GM19463 (cell line): ENCODE data around the gene KLHL29.

Experiments
- ATAC-seq: cut with Tn5 transposase; IDR thresholded peaks from one replicate; pipeline ENCODE4 v1.9.1; 2021; ENCODE audit warnings: mild to moderate bottlenecking, moderate library complexity; ENCODE audit not compliant: unreplicated experiment

The KLHL29 gene

DNA sequence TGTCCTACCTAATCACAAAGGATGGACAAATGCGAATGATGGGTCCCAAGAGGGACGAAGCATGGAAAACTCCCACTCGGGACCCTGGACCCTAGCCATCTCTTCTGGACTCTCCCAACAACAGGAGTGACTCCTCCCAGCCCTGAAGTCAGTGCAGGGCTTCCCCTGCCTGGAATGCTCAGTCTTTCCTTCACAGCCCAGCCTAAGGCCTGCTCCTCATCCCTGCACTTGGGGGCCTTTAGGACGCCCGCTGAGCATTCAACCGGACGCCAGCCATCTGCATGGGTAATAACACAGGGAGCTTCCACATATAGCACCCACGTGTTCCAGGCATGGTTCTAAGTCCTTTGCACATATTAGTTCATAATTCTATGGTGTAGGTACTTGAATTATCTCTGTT is 237.5 kb downstream of the KLHL29 start:
- no peak for ATAC-seq

DNA sequence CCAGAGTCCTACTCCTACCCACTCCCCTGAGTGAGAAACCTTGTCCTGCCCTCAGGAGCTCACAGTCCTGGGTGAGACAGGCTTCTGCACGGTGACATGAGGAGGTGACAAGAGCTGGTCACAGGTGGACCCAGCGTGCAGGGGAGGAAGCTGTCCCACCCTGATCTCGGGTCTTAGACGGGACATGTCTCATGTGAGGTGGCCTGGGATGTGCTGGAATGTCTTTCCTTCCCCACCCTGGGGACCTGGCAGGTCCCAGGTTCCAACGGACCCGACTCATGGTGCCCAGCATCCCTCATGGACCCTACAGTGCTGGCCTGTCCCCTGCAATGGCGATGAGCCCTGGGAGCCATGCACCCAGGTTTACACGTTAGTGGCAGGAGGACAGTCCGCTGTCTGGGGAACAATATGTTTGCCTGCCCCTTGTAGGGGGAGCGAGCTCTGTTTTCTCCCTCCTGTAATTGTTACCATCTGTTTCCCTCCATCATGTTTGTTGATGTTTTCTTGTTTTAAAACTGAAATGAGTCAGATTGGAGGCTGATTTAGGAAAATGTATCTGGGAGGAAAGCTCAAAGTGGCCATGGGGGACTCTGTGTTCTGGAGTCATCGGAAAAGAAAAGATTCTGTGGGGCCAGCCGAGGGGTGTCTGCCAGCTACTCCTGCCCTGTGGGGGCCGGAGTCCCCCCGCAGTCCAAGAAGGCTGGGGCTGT is 238.1 kb downstream of the KLHL29 start:
- ATAC-seq: no peak

DNA sequence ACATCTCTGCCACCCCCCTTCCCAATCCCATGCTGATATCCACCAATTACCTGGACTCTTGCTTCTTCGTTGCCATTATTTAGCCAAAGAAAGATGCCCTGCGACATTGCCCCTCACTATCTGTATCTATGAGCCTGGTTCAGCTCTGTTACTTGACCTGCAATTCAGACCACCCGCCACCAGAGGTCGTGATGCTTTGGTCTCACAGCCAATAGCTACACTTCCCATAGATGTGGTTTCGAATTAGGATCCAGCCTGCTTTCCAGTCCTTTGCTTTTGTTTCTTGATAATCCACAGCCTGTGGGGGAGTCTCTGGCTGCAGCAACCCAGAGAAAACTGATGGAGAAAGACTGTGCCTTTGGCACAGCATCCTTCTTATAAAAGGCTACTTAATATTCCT is 239.4 kb downstream of the KLHL29 start:
- ATAC-seq: no peak

DNA sequence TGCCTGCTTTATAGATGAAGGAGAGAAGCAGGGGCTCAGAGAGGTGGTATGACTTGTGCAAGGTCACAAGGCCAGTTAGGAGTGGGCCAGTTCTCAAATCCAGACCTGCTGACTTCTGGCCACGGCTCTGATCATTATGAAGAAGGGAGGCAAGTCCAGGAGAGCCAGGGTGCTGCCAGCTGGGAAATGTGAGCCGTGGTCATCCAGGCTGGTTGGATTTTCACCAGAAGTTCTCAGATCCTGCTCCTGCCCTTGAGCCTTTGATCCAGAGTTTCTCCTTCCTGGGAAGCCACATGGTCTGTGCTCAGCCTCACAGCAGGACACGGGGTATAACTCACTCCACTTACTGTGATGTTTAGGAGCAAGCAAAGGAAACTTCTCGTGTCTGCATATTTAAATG is 239.9 kb downstream of the KLHL29 start:
- ATAC-seq: no peak

DNA sequence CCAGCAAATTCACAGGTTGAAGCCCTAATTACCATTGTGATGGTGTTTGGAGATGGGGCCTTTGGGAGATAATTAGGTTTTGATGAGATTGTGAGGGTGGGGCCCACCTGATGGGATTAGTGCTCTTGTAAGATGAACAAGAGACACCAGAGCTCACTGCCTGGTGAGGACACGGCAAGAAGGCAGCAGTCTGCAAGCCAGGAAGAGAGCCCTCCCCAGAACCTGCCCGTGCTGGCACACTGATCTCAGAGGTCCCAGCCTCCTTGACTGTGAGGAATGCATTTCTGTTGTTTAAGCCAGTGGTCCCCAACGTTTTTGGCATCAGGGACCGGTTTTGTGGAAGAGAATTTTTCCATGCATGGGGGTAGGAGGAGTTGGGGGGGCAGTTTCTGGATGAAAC is 240.7 kb downstream of the KLHL29 start:
- no peak for ATAC-seq

DNA sequence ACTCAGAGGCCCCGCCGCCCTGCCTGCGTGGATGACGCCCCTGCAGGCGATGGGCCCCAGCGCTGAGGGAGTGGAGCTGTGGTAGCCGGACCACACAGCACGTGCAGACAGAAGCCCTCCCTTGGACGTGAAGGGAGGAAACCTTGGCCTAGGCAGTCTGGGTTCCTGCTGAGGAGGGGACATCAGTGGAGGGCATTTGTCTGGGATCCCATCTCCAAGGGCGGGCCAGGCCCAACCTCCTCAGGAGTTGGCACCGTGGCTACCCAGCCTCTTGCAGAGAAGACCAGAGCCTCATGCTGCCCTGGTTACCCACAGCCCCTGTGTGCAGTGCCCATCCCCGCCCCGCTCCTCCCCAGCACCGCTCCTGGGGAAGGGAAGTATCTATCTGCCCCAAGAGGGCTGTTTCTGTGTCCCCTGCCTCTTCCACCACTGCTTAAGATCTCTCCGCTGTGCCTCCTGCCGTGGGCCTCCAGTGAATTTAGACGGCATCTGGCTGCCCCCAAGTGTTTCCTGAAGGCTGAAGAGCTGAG is 241.8 kb downstream of the KLHL29 start:
- no peak for ATAC-seq

DNA sequence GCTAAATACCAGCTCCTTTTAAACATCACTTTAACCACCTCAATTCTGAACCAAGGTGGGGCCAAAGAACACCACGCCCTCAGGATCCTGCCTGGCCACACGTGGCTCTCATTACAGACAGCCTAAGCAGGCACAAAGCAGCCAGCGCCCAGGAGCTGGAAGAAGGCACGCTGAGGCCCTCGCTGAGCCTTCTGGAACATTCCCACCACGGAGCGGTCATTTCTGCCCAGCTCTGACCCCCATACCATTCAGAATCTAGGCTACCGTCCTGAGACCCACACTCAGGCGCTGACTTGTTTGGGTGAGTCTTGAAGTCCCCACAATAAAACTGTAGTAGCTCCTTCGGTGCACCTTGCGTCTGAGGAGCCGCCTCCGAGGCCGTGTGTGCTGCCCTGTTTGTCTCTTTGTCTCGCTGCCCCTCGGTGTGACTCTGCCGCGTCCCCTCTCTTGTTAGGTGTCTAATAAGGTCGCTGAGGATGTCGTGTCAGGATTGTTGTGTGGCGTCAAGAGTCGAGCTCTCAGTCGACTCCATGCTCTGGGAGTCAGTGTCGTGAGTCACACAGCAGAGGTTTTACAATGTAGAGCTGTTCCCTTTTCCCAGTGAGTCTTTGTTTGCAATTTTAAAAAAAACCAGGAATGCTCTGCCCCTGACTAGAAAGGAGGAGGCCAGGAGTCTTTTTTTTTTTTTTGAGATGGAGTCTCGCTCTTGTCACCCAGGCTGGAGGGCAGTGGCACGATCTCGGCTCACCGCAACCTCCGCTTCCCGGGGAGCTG is 242.4 kb downstream of the KLHL29 start:
- ATAC-seq: no peak

DNA sequence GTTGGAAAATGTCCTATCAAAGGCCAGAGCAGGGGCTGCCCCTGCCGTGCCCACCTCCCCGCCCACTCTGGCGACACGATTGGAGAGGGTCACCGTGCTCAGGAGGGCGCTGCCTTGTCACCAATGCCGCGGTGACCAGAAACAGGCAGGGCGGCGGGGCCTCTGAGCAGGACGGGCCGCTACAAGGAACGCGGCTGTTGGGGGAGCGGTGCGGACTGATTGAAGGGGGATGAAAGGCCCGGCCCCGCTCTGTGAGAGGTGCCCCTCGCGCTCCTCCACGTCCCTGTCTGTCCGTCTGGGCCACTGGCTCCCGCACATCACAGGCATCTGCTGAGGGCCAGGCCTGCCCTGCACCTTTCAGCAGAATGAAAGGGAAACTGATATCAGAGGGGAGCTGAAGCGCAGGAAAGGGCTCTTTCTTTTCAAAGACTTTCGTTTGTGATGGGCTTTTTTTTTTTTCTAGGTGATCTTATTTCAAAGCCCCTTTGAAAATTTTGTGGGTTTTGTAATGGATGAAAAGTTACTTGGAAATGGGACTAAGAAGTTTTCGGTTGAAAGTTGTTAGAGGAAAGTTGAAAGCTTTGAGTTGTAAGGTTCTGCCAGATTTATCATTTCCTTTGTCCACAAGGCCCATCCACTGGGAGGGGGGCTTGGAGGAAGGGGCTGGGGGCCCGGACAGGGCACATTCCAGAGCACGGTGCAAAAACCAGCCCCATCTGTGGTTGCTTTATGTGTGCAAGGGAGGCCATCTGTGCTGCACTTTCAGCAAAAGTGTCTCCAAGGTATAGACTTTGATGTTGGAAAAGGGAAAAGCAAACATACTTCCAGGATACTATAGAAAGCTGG is 244.2 kb downstream of the KLHL29 start:
- ATAC-seq: no peak

DNA sequence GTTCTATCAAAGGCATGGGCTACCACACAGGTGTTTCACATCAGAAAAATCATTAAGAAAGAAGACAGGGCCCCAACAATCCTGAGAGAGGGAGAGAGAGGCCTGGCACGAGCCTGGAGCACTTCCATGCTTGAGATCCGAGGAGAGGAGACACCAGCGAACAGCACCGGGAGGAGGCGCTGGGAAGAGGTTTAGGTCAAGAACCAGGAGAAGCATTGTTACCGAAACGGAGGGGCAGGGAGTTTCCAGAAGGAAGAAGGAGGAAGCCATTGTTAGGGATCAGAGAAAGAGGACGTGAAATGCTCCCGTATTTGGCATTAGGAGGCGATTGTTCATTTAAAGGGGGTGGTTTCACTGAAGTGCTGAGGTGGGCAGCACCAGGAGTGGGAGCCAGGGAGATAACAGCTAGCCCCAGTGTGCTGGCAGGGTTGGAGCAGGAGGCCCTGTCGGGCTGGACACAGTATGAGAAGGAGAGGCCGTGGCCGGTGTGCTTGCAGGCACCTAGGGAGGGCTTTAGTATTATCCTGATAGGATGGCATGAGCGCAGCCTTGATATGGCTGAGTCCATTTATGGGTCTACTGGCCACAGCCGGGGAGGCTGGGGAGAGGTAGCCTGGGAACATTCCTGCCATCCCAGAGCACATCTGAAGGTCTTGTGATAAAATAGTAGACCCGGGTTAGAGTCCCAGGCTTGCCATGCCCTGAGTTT is 244.9 kb downstream of the KLHL29 start:
- ATAC-seq: no peak

DNA sequence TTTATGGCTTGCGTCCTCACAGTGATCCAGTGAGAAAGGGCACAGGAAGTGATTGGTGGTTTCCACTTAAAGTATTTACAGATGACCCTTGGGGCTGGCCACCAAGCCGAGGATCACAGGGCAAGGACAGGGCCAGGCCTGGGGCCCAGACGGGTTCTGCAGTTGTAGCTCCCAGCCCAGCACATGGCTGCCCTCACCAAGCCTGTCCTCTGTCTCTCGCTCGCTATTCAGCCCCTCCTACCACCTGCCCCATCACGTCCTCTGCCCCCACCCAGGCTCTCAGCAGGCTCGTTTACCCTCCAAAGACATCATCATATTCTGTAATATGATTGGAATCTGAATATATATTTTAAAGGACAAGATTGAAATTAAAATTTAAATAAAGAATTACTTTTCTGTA is 246.0 kb downstream of the KLHL29 start:
- ATAC-seq: no peak

DNA sequence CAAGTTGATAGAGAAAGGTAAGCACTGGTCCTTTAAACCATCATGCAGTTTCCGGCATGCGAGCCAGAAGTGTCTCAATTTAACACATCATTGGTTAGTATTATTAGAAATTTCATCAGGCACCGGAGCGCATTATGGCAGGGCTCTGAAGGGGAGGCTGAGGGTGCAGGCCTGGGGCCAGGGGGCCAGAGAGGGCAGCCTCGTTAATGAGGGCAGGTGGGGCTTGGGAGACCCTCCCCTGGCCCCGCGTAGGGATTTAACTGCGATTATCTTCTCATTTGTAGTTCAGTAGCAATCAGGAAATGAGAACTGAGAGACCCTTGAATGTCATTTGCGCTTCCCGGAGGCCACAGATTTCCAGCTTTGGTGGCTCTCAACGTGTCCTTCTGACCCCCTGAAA is 246.4 kb downstream of the KLHL29 start:
- ATAC-seq: no peak

DNA sequence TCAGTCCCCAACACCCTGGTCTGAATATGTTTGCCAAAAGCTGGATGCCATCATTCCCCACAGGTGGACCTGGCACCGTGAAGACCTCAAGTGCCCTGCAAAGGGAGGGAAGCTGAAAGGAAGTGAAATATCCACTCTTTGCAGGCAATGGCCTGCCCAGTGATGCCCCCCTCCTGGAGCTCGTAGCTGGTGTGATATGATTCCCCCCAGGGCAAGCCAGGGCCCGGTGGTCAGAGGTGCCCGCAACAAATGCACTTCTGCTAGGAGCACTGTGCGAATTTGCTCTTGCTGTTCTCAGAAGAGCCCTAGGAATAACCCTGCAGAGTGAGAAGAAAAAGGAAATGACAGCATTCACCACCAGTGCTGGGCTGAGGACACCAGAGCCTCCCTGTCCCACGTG is 247.4 kb downstream of the KLHL29 start:
- no peak for ATAC-seq

DNA sequence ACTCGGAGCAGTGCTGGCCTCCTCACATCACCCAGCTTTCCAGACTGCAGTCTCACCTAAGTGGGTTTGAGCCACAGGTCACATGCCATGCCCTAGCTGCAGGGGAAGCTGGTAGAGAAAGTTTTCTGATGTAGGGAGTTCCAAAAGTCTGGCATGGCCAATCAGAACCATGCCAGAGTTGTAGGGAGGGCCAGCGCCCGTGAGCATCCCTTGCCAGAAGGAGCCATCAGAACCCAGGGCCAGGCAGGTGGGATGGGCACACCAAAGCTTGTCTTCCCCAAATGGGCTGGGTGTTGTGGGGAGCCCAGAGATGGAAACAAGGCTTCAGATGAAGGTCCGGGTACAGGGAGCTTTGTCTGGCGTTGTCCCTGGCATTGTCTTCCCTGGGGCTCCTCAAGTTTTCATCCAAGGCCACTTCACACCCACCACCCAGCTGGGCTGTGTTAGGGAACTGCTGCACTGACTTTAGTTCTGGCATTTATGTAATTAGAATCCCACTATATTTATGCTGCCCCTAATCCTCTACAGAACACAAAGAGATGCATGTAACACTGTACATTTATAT is 247.9 kb downstream of the KLHL29 start:
- ATAC-seq: no peak

DNA sequence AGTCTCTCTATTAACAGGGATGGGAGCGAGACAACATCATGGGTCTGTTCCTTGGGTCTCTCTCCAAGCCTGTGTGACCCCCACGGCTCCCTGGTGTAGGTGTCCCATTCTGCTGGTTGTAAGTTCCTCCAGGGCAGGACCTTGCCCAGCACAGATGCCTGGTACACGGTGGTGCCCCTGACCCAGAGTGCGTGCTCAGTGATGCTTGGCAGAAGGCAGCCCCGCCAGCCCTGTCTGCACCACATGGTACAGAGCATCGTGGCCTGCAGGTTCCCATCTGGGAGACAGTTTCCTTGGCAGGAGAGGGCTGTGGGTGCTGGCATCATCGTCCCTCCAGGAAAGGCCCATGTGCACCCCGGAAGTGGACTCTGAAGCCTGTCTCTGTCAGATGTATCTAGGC is 249.0 kb downstream of the KLHL29 start:
- no peak for ATAC-seq

DNA sequence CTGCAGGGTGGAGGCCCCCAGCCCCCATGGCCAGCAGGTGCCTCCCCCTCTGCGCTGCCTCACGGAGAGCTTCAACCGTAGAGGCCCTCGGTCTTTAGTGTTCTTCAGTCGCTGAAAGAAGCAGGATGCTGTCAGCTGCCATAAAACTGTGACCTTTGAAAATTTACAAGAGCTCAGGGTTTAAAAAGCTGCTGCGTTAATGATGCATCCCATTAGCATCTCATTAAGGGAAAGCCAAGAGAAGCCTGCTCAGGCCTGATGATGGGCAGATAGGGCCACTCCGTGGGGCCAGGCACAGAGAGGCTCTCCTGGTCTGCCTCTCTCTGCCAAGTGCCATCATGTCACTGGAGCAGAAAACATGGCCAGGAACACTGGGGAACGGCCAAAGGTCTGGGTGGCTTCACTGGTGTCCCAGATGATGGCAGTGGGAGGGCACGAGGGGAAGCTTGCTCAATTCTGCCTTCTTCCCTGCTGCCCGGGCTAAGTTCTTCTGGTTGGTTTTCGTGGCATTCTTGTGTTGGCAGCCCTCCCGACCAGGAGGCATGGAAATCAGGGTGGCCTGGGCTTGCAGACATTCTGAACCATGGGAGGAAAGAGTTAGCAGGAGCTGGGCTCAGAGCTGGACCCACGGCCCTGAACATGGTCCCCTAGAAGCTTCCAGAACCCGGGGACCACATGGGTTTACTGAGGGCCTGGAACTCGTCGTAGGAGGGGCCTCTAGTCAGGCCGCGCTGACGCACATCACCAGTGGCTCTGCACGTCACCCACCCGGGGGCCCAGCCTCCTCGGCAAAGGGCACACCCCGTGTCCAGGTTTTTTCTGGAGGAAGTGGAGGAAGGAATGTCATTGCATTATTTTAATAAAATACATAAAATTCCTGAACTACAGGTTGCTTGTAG is 250.7 kb downstream of the KLHL29 start:
- no peak for ATAC-seq

DNA sequence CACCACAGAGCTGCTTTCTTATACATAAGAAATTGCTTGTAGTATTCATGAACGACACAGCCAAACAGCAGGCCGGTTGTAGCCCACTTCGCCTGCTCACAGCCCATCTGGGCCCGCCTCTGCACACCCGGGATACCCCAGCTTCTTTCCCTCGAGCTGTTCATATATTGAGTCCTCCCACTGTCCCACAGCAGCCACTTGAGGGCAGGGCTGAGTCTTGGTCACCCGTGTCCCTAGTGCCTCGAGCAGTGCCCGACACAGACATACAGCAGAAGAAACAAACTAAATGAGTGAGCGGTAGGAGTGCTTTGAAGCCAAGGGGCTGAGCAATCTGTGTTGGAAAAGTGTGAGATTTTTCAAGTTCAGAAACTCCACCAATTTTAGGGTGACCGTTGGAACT is 251.4 kb downstream of the KLHL29 start:
- ATAC-seq: no peak

DNA sequence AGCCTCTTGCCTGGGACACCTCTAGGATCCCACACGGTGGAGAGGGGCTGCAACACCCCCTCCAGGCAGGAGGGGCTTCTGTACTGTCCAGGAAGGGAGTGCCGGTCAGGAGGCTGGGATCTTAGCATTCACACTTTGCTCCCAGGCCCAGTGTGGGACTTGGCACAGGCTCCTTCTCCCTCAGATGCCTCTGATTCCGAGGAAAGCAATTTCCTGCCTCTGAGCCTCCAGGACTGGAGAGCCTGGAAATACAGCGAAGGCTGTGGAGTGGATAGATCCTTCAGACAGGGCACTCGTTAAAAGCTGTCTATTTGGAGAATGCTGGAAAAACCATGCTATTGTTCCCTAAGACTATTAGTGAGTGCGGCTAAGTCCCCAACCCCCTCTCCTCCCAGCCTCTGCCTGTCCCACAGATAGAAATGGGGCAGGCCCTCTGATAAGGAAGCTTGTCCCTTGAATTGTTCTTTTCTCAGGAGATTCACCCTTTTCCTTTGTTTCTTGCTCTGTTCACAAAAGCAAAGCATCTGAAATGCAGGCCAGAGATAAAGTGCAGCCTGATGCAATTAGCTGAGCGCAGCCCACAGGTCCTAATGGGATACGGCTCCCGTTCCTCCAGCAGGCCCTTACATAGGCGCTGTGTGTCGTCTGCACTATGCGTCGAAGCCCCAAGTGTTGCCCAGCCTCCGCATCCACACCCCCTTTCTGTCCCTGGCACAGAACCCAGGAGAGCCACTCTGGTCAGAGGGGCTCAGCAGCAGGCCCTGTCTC is 252.2 kb downstream of the KLHL29 start:
- ATAC-seq: no peak

DNA sequence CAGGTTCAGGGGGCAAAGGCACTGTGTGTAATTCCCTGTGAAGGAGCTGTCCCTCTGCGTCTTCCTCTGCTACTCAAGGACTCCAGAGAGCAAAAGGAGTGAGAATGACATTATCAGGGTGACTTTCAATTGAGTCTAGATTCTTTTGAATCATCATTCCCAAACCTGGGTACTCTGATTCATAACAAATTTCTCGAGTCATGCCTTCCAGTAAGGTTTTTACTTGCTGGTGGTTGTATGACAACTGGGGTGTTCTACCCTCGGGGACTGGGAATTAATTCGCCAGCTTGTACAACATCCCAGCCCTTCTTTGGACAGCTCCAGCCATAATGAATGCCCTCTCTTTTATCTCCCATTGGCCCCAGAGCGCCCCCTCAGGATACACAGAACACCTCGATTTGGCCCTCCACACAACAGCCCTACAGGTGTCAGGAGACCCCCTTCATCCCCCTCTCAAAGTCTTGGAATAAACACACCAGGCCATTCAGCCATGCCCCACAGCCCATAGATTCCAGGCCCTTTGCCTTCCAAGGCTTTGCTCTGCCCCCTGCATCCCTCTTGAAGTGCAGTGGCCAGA is 254.5 kb downstream of the KLHL29 start:
- no peak for ATAC-seq
